K562 (cell line): ENCODE data around the gene TFF2. TPM values are rescaled to one million over a fixed set of nuclear protein-coding genes. Genes with fewer than 3 reads are reported as not detected.

Experiments
- ATAC-seq: fragments of 200-7000 bp; cut with Tn5 transposase; 3 replicates; pipeline ENCODE4 v1.9.1; 2020; ENCODE audit warnings: moderate library complexity
- BruUV-seq: library from RNA; stranded (reverse); fragments of 400-500 nt; replicated peaks from 2 replicates; lab custom pipeline; 2021; lab: Mats Ljungman, UMichigan
- CTCF ChIA-PET: fragments of 300-600 bp; formaldehyde crosslinking; extraction: SDS; loops from one replicate; lab custom pipeline; 2021; ENCODE audit warnings: low intra/inter-chr PET ratio; lab: Yijun Ruan, JAX
- POLR2A ChIA-PET: fragments of 300-600, 350-650 bp; sonication (Branson Sonifier 250); formaldehyde crosslinking; extraction: SDS; loops from one replicate; lab custom pipeline; 2021; ENCODE audit warnings: antibody characterized with exemption, inconsistent platforms; lab: Yijun Ruan, JAX
- DNase-seq, 4 experiments: peaks; one replicate each; pipeline versions ENCODE4 v3.0.0 to v3.0.0-alpha.2; 2011 to 2018; ENCODE audit warnings: low spot score in 3 of 4, mixed read lengths in 3 of 4; ENCODE audit errors: extremely low read depth in 1 of 4
- FAIRE-seq: peaks from 2 replicates; lab custom pipeline; 2011; peaks lifted over from hg19 to GRCh38; lab: Jason Lieb, UNC
- H2AFZ ChIP-seq: 2 replicates; pipeline ENCODE4 v1.6.0; 2011; ENCODE audit warnings: low read depth, low read length, control low read depth, inconsistent platforms
- H3K27ac ChIP-seq: fragments of 200-600 bp; 3 replicates; pipeline ENCODE4 v1.8.0; 2011; ENCODE audit warnings: low read depth, mild to moderate bottlenecking, control low read depth, inconsistent platforms, low read length, moderate library complexity, mixed read lengths; ENCODE audit errors: extremely low read depth
- H3K27me3 ChIP-seq, 2 experiments: fragments of 300-600 bp in 1 of 2; 2 replicates in 1 of 2; 3 replicates in 1 of 2; pipeline versions ENCODE4 v1.6.0 to v1.8.0; 2011; ENCODE audit warnings: inconsistent platforms in 2 of 2, low read length in 2 of 2, mild to moderate bottlenecking in 1 of 2, mixed read lengths in 1 of 2, moderate library complexity in 1 of 2; ENCODE audit not compliant: control insufficient read depth in 2 of 2, insufficient read depth in 2 of 2
- H3K36me3 ChIP-seq: fragments of 300-600 bp; 3 replicates; pipeline ENCODE4 v1.8.0; 2011; ENCODE audit warnings: mild to moderate bottlenecking, low read length, inconsistent platforms; ENCODE audit not compliant: control insufficient read depth, insufficient read depth
- H3K4me1 ChIP-seq, 2 experiments: fragments of 200-600 bp in 1 of 2; replicated peaks in 1 of 2; 2 replicates in 1 of 2; 3 replicates in 1 of 2; pipeline versions ENCODE4 v1.5.1 to v1.8.0; 2011; ENCODE audit warnings: inconsistent platforms in 2 of 2, low read length in 2 of 2, mild to moderate bottlenecking in 1 of 2, mixed read lengths in 1 of 2, moderate library complexity in 1 of 2; ENCODE audit not compliant: control insufficient read depth in 2 of 2, insufficient read depth in 2 of 2
- H3K4me2 ChIP-seq: 2 replicates; pipeline ENCODE4 v1.6.1; 2011; ENCODE audit warnings: low read length, control low read depth, inconsistent platforms, mixed read lengths; ENCODE audit not compliant: insufficient read depth
- H3K4me3 ChIP-seq: fragments of 200-600 bp; sonication (generic), shearing (Covaris generic); 2 replicates; pipeline ENCODE4 v1.5.1; 2016; ENCODE audit warnings: control low read depth, inconsistent platforms
- H3K79me2 ChIP-seq: fragments of 200-600 bp; 3 replicates; pipeline ENCODE4 v1.8.0; 2011; ENCODE audit warnings: low read length, inconsistent platforms; ENCODE audit not compliant: control insufficient read depth, insufficient read depth
- H3K9ac ChIP-seq, 2 experiments: 2 replicates each; pipeline versions ENCODE4 v1.6.0 to v1.6.1; 2011; ENCODE audit warnings: low read depth in 2 of 2, low read length in 2 of 2, control low read depth in 1 of 2, inconsistent platforms in 1 of 2, mild to moderate bottlenecking in 1 of 2, mixed read lengths in 1 of 2; ENCODE audit not compliant: insufficient read depth in 1 of 2
- H3K9me1 ChIP-seq: one replicate; pipeline ENCODE4 v1.6.0; 2011; ENCODE audit warnings: inconsistent platforms, mild to moderate bottlenecking, low read length, moderate library complexity; ENCODE audit not compliant: control insufficient read depth, insufficient read depth
- H3K9me3 ChIP-seq: replicated peaks from 2 replicates; pipeline ENCODE4 v1.5.1; 2011; ENCODE audit warnings: low read depth, low read length, inconsistent platforms; ENCODE audit not compliant: control insufficient read depth, insufficient read depth
- H4K20me1 ChIP-seq: replicated peaks from 2 replicates; pipeline ENCODE4 v1.6.1; 2011; ENCODE audit warnings: low read length, inconsistent platforms, mixed read lengths; ENCODE audit not compliant: control insufficient read depth, insufficient read depth
- E4F1 ChIP-seq: fragments of 250-450 bp; sonication (Bioruptor Pico); IDR thresholded peaks from 2 replicates; pipeline ENCODE4 v1.5.0; 2021; ENCODE audit warnings: mild to moderate bottlenecking, borderline replicate concordance
- MCM7 ChIP-seq, 2 experiments: fragments of 450-650 bp; IDR thresholded peaks; 2 replicates each; pipeline ENCODE4 v1.6.1; 2016 to 2018
- U2AF1 ChIP-seq: fragments of 200-400 bp; formaldehyde crosslinking; optimal IDR thresholded peaks from 2 replicates; pipeline ENCODE3; 2017; ENCODE audit warnings: mild to moderate bottlenecking, low read depth, low read length, moderate library complexity
- WGBS: fragments of 100-300 bp; shearing (Covaris generic); methylation state at CpG from one replicate; pipeline ENCODE4 v1.1.6; 2016; ENCODE audit warnings: low coverage, mixed read lengths; ENCODE audit not compliant: insufficient coverage; ENCODE audit errors: missing lambda C conversion rate; 5-methylcytosine and 5-hydroxymethylcytosine counted together
- in situ Hi-C: fragments of 300-500 bp; cut with MboI; formaldehyde crosslinking; loops from 4 replicates; pipeline ENCODE4 v1.15.0; 2018; ENCODE audit warnings: inconsistent platforms, mixed read lengths
- intact Hi-C: fragments of 100-400 bp; cut with micrococcal nuclease; formaldehyde crosslinking; loops from 2 replicates; pipeline ENCODE4 v1.14.2; 2022
- polyA plus RNA-seq, 8 experiments: library from polyadenylated mRNA; depleted of rRNA in 4 of 8; stranded (reverse) in 5 of 8; unstranded in 3 of 8; fragments of >200 nt; fragmentation: Nextera tagmentation in 2 of 8; fragmentation: Illumina TruSeq in 1 of 8; extraction: Ambion mirVana in 2 of 8; extraction: Trizol in 1 of 8; gene quantifications; 2 replicates each; pipeline versions ENCODE4 v1.2.1 to v1.2.3, GENCODE V29; 2011 to 2014; ENCODE audit warnings: inconsistent platforms in 1 of 8, missing spikeins in 1 of 8
- total RNA-seq, 7 experiments: library from RNA; depleted of rRNA in 6 of 7; stranded (reverse); fragments of >200 nt in 6 of 7; fragmentation: Illumina TruSeq in 2 of 7; extraction: Trizol in 2 of 7; gene quantifications; 2 replicates each; pipeline versions ENCODE4 v1.2.1 to v1.2.3, GENCODE V29; 2011 to 2021; ENCODE audit warnings: low replicate concordance in 1 of 7

Gene TFF2
- total and polyA plus RNA-seq, 9 of the 15 experiments (the other 6 are each of a cell fraction or from before 2014, with no cell fraction given) = not detected

DNA sequence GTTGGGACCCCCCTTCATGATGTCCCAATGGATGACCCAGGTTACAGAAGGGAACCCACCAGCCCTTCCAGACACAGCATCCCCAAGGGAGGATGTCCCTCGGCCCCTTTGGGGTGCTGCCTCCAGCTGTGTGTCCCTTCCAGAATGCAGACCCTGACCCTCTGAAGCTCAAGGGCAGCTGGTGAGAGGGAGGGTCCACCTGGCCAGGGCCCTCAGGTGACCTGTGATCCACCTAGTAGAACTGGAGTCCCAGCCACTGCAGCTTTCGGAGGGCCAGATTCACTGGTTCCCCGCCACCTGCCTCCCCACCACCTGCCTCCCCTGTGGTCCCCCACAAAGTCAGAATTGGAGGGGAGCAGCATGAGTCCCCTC is 25.2 kb upstream of the TFF2 start:
- no peak for ATAC-seq
- Histone ChIP-seq H2AFZ (no peak overlapping the region), H3K9me1 (no peaks in the 10 kb centered on the region), H3K27ac (no peak overlapping the region), H3K27me3 (peaks cover 21 to 74% of the 10 kb centered on the region in 2 experiments; a peak in 4 of 5 replicates), H3K4me2 (no peak overlapping the region), H3K79me2 (no peaks in the 10 kb centered on the region), H4K20me1 (peaks cover 11% of the 10 kb centered on the region; the same call in 1 of the 2 replicates), H3K4me3 (no peak overlapping the region)
- in situ Hi-C loops = loop anchor here (5.0 kb wide), 1 partner anchor 71 kb away; no protein-coding TSS in a partner anchor
- CTCF ChIA-PET = interaction anchor here (2.1 kb wide), 1 partner anchor 74 kb away, joined by 13 read pairs; no protein-coding TSS in a partner anchor
- no peak for FAIRE-seq
- BruUV-seq = no TSS peak
- TF ChIP-seq U2AF1 (no peak), E4F1 (no peak), MCM7 (IDR thresholded peaks at IDR 0.05) (no peak)
- TF ChIP-seq, all 486 proteins: peak for 0
- Histone ChIP-seq H3K36me3 (no peaks in the 10 kb centered on the region), H3K9me3 (no peaks in the 10 kb centered on the region), H3K4me1 (peaks cover 3 to 24% of the 10 kb centered on the region in 2 experiments; a peak in 4 of 5 replicates), H3K9ac (0 out of 4 replicates have a peak overlapping the region, but pooled peaks of 1 of the 2 experiments have one; percentile 13)
- POLR2A ChIA-PET = no interaction called here
- DNase-seq = no peak
- 0% methylated on average over 3 of the region's 3 CpGs for WGBS
- intact Hi-C loops = loop anchor here (1.0 kb wide), 1 partner anchor 74 kb away; no protein-coding TSS in a partner anchor
